GM11168 (cell line): ENCODE data around the gene PHC2.

ENCODE experiments used
- in situ Hi-C: fragments of 300-500 bp; cut with MboI; formaldehyde crosslinking; loops from one replicate; pipeline ENCODE4 v1.12.0; 2022; ENCODE audit warnings: low sequenced_read_pairs; ENCODE audit not compliant: unreplicated experiment

PHC2 gene

DNA sequence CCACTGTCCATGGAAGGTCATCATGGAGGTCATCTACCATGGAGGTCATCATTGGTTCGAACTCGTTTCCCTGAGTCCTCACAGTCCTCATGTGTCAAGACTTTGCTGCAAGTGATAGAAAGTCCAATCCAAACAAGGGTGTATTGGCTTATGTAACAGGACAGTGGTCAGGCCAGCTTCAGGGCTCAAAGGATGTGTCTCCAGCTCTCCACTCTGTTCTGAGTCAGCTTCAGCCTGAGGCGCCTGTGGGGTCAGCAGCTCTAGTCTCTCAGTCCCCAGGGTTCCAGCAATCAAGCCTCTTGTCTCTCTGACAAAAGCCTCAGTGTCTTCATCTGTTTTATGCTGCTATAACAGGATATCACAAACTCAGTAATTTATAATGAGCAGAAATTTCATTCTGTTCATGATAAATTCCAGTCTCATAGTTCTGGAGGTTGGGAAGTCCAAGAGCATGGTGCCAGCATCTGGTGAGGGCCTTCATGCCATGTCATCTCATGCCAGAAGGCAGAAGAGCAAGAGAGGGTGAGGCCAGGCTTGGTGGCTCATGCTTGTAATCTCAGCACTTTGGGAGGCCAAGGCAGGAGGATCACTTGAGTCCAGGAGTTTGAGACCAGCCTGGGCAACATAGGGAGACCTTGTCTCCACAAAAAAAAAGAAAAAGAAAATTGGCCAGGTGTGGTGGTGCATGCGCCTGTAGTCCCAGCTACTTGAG is 129.5 kb downstream of the PHC2 start:
- in situ Hi-C loops: no loop called here

DNA sequence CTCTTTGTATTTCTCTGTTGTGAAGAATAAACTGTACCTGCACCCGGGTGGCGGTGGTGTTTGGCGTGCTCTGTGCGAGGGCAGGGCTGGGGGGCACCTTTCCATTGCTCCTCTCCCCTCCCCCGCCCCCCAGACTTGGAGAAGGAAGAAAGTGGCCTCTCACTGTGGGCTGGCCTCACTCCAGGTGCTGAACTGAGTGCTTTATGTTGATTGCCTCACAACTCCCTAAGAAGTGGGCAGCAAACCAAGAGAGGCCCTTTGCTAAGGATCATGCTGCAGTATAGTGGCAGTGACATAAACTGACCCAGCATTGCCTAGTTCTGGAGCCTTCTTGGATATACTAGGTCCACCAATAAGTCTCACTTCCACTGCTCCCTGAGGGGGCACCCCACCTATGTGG is 130.2 kb downstream of the PHC2 start:
- in situ Hi-C loops: no loop called here

DNA sequence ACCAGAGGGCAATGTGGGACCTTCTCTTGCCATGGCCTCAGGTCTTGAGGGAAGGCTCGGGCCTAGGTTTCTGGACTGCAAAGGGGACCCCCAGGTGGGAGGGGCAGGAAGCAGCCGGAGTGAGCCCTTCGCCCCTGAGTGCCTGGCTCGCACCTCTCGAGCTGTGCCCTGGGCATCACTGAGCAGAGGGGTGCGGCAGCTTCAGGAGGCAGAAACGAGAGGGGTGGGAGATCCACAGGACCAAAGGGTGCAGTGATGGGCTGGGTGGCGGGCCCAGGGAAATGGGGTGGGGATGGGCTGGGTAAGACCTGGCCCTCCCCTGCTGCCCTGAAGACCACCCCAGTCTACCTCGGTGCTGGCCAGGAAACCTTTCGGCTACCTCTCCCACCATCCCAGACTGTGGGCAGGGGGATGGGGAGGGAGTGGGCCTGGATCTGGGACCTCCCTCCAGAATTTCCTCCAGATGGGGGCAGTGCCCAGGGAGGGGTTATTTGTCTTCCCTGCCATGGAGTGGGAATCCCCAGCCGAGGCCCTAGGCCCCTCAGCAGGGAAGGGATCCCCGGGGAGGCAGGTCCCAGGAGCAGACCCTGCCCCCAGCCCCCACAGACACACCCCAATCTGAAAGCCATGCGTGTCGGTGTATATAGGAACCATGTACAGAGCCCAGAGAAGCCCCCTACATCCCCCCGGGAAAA is 131.3 kb downstream of the PHC2 start:
- in situ Hi-C loops: loop anchor here (25.0 kb wide), 1 partner anchor 163 kb away; the partner anchor contains the start of gene ZSCAN20

DNA sequence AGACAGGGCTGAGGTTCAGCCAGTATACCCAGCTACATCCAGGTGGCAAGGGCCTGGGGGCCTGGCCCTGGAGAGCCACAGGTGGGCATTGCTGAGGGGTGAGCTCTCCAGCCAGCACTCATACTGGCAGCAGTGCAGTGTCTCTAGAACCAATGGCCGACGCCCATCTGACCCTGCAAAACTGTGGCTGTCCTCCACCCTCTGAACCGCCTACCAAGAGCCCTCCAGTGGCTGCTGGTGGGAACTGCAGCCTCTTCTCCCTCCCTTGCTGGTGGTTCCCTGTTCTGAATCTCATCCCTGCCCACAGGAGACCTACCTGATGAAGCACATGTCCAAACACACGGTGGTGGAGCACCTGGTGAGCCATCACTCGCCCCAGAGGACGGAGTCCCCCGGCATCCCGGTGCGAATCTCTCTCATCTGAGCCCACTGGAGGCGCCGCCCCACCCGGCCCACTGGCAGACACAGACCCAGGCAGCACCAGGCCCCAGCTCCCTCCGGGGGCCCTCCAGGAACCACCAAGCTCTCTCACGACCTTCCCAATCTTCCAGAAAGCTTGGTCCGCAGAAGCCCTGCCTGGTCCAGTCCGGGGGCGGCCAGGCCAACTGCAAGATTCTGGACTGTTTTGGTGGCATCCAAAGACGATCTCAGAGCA is 132.1 kb downstream of the PHC2 start:
- in situ Hi-C loops: loop anchor here (25.0 kb wide), 1 partner anchor 164 kb away; the partner anchor contains the start of gene ZSCAN20

DNA sequence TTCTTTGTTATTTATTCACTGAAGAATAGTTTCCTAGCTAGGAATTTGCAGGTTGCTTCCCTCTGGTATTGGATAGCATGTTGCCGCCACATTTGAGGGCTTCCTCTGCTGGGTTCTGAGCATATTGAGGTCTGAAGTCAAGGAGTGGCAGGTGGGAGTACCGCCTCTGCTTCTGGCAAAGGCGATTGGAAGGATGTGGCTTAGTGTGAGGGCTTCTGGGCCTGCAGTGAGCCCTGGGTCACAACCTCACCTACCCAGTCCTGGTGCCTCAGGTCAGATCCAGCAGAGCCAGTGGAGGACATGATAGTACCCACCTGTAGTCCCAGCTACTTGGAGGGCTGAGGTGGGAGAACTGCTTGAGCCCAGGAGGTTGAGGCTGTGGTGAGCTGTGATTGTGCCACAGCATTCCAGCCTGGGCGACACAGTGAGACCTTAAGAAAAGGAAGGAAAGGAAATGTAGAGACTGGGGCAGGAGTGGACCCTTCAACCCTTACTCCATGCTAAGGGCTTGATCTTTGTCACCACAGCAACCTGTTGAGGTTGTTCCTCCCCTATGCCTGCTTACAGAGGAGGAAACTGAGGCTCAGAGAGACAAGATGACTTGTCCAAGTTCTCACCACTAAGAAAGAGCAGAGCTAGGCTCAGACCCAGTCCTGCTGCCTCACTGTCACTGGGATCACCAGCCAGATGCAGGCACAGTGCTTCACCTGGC is 132.8 kb downstream of the PHC2 start:
- in situ Hi-C loops: loop anchor here (25.0 kb wide), 1 partner anchor 164 kb away; the partner anchor contains the start of gene ZSCAN20

DNA sequence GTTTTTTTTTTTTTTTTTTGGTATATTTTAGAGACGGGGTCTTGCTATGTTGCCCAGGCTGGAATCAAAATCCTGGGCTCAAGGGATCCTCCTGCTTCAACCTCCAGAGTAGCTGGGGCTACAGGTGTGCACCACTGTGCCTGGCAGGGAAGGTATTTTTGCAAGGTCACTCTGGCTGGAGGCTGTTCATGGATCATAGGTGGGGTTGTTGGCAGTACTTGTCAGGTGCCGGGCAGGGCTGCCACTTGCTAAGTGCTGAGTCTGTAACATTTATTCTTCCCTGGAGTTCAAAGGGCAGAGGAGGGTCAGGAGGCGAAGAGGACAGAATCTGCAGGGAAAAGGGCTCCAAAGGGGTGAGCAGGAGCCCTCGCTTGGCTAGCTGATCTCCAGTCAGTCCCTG is 134.1 kb downstream of the PHC2 start:
- in situ Hi-C loops: loop anchor here (25.0 kb wide), 1 partner anchor 165 kb away; the partner anchor contains the start of gene ZSCAN20

DNA sequence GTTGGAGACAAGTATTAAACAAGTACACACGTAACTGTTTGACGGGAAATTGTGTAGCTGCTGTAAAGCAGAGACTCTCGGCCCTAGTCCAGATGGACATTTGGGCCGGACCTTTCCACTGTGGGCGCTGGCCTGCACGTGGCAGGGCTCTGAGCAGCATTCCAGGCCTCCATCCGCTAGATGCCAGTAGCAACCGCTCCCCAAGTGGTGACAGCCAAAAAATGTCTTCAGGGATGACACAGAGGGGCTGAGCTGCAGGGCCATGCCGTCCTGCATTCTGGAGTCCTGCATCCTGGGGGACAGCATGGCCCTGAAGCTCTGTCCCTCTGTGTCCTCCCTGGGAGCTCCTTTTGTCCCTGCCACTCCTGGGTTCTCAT is 134.8 kb downstream of the PHC2 start:
- in situ Hi-C loops: loop anchor here (25.0 kb wide), 1 partner anchor 166 kb away; the partner anchor contains the start of gene ZSCAN20

DNA sequence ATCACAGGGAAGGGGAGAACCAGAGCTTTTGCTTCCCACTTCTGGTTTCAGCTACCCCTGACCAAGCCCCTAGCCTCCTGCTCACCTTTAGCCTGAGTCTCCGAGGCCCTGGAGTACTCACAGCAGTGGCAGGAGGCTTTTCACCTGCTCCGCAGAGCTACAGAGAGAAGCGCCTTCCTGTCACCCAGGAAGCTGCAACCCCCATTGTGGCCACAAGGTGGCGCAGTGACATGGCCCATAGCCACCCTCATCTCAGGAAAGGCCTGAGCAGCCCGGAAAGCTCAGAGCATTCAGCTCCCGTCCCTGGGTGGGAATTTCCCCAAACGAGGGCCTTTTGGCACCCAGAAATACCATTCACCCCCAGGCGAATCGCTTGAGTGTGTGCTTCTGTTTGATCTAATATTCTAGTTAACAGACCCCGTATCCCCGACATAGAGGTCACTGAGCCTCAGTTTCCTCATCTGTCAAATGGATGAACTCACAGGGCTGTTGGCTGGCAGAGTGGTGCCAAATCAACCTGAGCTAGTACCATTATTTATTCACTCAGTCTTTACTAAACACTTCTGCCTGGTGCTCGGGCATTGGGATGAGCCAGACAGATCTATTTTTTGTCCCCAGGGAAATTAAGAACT is 135.3 kb downstream of the PHC2 start:
- in situ Hi-C loops: loop anchor here (25.0 kb wide), 1 partner anchor 167 kb away; the partner anchor contains the start of gene ZSCAN20

DNA sequence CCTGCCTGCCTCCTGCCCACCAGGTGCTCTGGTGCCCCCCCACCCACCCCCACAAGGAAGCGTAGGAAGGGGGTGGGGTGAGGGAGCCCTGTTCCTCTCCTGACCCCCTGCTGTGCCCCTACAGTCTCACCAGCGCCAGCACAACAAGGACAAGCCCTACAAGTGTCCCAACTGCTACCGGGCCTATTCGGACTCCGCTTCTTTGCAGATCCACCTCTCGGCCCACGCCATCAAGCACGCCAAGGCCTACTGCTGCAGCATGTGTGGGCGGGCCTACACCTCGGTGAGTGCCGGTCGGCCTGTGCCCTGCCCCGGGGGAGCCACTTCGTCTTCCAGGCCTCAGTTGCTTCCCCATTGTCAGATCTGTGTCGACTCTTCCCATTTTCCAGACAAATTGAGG is 135.9 kb downstream of the PHC2 start:
- in situ Hi-C loops: loop anchor here (25.0 kb wide), 1 partner anchor 167 kb away; the partner anchor contains the start of gene ZSCAN20

DNA sequence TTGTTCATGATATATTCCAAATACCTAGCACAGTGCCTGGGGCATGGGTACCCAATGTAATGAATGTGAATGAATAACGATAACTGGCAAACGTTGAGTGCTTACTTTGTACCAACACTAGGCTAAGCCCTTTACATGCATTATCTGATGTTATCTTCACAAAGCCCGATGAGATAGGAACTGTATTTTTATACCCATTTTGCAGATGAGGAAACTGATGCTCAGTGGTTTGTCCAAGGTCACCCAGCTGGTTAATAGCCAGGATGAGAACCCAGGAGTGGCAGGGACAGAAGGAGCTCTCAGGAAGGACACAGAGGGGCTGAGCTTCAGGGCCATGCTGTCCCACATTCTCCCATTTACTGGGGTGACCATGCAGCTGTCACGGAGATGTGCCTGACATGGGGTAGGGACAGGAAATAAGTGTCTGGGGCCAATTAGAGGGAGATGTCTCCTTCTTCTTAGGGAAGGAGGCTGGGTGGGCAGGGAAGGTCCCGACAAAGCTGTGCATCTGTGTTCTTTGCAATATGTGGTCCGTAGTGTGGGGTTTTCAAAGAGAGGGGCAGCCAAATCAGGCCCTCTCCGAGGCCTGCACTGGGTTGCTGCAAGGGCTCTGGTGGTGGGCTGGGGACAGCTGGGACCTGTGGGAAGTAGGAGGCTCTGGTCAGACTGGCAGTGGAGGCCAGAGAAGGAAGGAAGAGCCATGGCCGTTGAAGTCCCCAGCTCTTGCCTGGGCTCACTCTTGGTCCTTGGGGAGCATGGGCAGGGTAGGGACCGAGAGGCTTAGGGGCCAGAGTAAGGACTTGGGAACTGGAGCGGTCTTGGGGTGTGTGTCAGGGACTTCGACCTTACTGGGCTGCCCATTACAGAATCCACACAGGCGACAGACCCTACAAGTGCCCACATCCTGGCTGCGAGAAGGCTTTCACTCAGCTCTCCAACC is 136.6 kb downstream of the PHC2 start:
- in situ Hi-C loops: loop anchor here (25.0 kb wide), 1 partner anchor 168 kb away; the partner anchor contains the start of gene ZSCAN20

DNA sequence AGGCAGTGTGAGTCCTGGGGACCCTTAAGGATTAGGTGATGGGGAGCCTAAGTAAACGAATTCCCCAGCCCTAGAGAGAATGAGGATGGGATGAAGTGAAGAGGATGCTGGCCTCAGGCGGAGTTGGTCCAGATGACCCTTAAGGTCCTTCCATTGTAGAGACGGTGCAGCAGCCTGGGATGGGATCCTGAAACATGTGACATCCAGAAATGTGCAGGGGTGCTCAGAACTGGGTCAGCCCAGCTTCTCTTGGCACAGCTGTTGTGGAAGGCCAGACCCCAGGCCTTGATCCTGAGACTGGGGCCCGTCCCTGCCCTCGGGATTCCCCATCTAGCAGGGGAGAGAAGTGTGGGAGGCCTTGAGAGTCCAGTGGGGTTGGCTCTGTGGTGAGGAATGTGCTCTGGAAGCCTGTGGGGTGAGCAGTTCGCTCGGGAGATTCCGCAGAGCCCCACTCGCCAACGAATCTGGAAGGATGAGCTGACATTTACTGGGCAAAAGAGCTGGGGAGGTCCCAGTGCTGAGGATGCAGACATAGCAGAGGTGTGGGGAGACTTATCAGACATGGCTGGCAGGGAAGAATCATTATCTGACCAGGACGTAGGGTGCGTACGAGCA is 138.1 kb downstream of the PHC2 start:
- in situ Hi-C loops: loop anchor here (25.0 kb wide), 1 partner anchor 169 kb away; the partner anchor contains the start of gene ZSCAN20

DNA sequence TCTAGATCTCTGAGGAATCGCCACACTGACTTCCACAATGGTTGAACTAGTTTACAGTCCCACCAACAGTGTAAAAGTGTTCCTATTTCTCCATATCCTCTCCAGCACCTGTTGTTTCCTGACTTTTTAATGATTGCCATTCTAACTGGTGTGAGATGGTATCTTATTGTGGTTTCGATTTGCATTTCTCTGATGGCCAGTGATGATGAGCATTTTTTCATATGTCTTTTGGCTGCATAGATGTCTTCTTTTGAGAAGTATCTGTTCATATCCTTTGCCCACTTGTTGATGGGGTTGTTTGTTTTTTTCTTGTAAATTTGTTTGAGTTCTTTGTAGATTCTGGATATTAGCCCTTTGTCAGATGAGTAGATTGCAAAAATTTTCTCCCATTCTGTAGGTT is 140.3 kb downstream of the PHC2 start:
- in situ Hi-C loops: loop anchor here (25.0 kb wide), 1 partner anchor 172 kb away; the partner anchor contains the start of gene ZSCAN20

DNA sequence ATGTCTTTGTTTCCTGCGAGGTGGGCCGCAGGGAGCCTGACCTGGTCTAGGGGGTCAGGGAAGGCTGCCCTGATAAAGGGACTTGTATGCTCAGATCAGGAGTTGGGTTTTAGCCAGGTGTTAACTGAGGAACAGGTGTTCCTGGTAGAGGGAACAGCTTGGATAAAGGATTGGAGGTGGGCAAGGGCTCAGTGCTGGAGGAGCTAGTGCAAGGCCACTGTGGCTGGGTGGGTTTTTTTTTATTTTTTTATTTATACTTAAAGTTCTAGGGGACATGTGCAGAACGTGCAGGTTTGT is 141.1 kb downstream of the PHC2 start:
- in situ Hi-C loops: loop anchor here (5.0 to 25.0 kb wide), 2 partner anchors 77 to 172 kb away; partner anchors contain the start of gene ZSCAN20

DNA sequence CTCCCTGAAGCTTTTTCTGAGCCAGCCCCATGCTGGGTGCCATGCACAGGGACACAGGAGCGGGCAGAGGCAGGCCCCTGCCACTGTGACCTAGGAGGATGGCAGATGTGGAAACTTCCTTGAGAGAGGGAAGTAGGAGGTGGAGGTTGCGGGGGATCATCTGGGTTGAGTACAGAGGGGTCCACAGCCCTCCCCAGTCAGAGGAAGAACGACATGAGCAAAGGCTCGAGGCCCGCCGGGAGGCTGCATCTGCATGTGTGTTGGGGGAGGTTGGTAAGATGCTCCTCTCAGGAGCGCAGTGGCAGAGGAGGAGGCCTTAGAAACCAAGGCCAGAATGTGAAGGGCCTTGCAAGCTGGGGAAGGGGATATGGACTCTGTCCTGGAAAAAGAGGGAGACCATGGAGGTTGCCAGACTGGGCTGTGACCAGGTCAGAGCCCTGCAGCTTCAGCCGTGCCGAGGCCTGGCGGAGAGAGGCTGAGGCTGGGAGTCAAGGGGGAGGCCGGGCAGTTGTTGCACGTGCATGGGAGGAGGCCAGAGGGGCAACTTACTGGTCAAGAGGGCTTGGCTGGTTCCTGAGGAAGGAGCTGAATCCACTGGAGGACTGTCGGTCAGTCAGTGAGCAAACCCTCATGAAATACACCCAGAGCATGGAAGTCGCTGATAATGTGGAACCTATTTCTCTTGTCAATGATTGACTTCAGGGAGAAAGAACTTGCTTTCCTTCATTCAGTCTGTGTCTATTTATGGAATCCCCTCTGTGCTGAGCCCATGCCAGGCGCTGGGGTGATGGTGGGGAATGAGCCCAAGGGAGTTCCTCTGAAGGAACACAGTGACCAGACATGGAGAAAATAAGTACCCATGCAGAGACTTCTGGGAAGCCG is 141.7 kb downstream of the PHC2 start:
- in situ Hi-C loops: loop anchor here (5.0 to 25.0 kb wide), 2 partner anchors 78 to 173 kb away; partner anchors contain the start of gene ZSCAN20

DNA sequence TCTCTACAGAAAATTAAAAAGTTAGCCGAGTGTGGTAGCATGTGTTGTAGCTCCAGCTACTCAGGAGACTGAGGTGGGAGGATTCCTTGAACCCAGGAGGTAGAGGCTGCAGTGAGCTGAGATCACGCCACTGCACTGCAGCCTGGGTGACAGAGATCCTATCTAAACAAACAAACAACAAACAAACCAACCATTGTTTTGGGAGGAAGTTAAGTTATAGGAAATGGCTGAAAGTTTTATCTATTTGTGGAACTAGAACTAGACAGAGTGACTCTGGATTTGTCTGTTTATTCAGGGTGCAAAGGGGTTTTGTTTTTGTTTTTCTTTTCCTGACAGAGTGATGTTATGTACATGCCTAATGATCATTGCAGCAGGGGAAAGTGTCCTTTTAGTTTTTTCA is 143.6 kb downstream of the PHC2 start:
- in situ Hi-C loops: loop anchor here (5.0 to 25.0 kb wide), 2 partner anchors 80 to 175 kb away; partner anchors contain the start of gene ZSCAN20

DNA sequence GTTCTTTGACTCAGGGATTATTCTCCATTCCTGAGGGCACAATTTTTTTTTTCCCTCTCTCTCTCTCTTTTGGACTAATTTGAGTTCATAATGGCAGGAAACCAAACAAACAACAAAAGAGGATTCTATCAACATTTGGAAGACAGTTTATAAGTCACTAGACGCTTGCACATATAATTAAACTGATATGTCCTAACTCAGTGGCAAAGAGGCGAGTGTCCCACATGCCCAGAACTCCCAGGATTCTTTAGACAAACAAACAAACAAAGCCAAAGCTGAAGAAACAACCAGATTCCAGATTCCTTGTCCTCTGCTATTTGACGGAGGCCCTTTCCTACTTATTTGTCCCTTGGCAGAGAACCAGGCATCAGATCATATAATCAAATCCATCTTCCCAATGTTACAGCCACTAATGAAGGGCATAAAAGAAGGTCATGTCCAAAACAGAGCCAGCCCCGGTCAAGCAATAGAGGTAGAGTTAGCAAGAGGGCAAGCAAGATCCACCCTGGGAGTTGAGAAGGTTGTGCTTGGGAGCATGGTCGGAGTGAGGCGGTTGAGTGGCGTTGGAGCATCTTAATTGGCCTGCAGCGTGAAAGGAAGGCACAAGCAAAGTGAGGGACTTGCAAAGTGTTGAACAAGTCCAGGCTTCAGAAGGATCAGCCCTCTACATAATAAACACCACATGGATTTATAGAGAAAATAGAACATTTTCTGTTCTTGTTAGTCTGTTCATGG is 144.3 kb downstream of the PHC2 start:
- in situ Hi-C loops: loop anchor here (5.0 to 25.0 kb wide), 2 partner anchors 81 to 176 kb away; partner anchors contain the start of gene ZSCAN20
